H1 (cell line): ENCODE measurements around the gene TBC1D16. TPM values are rescaled to one million over a fixed set of nuclear protein-coding genes. Genes with fewer than 3 reads are reported as not detected.

Experiments
- CTCF ChIA-PET: fragments of 300-600 bp; sonication (Branson Sonifier 250); formaldehyde crosslinking; loops from one replicate; lab custom pipeline; 2021; ENCODE audit not compliant: partially characterized antibody; lab: Charles Lee
- POLR2A ChIA-PET: fragments of 300-600 bp; sonication (Branson Sonifier 250); formaldehyde crosslinking; loops from one replicate; lab custom pipeline; 2021; ENCODE audit warnings: inconsistent platforms; ENCODE audit not compliant: partially characterized antibody; lab: Charles Lee
- DNase-seq, 2 experiments: peaks; one replicate each; pipeline versions ENCODE4 v3.0.0 to v3.0.0-alpha.2; 2010 to 2022; ENCODE audit warnings: low spot score in 2 of 2, low read depth in 1 of 2, mixed read lengths in 1 of 2
- FAIRE-seq: peaks from 2 replicates; lab custom pipeline; 2011; peaks lifted over from hg19 to GRCh38; lab: Jason Lieb, UNC
- H2AFZ ChIP-seq: 2 replicates; pipeline ENCODE4 v1.8.1; 2012; ENCODE audit warnings: low read length, inconsistent platforms
- H2AK5ac ChIP-seq: 2 replicates; pipeline ENCODE4 v1.6.1; 2013; ENCODE audit warnings: low read depth, low read length
- H2BK120ac ChIP-seq: replicated peaks from 2 replicates; pipeline ENCODE3; 2013; ENCODE audit warnings: low read depth, low read length, inconsistent platforms
- H2BK12ac ChIP-seq: 2 replicates; pipeline ENCODE4 v1.6.1; 2013; ENCODE audit warnings: low read depth, low read length
- H2BK15ac ChIP-seq: 2 replicates; pipeline ENCODE4 v1.6.1; 2013; ENCODE audit warnings: low read length
- H2BK20ac ChIP-seq: 2 replicates; pipeline ENCODE4 v1.6.1; 2013; ENCODE audit warnings: low read length
- H2BK5ac ChIP-seq: 2 replicates; pipeline ENCODE4 v1.6.1; 2013; ENCODE audit warnings: low read depth, low read length
- H3K14ac ChIP-seq: 2 replicates; pipeline ENCODE4 v1.6.1; 2013; ENCODE audit warnings: inconsistent platforms; ENCODE audit not compliant: insufficient read length
- H3K18ac ChIP-seq: 2 replicates; pipeline ENCODE4 v1.6.1; 2013; ENCODE audit warnings: low read length; ENCODE audit errors: extremely low read depth
- H3K23ac ChIP-seq: 2 replicates; pipeline ENCODE4 v1.6.1; 2013; ENCODE audit warnings: inconsistent platforms; ENCODE audit not compliant: insufficient read length
- H3K23me2 ChIP-seq: 2 replicates; pipeline ENCODE4 v1.6.1; 2013; ENCODE audit warnings: low read depth, low read length
- H3K27ac ChIP-seq: 2 replicates; pipeline ENCODE4 v1.6.1; 2011; ENCODE audit warnings: low read depth, low read length, inconsistent platforms
- H3K27me3 ChIP-seq, 4 experiments: replicated peaks in 1 of 4; 1 replicate in 1 of 4; 2 replicates in 3 of 4; pipeline versions ENCODE4 v1.6.1 to v1.8.1; 2011 to 2013; ENCODE audit warnings: low read length in 3 of 4, mild to moderate bottlenecking in 3 of 4, inconsistent platforms in 2 of 4, mixed read lengths in 2 of 4, moderate library complexity in 1 of 4; ENCODE audit not compliant: control insufficient read depth in 3 of 4, insufficient read depth in 3 of 4; ENCODE audit errors: extremely low read depth in 1 of 4
- H3K36me3 ChIP-seq, 4 experiments: 2 replicates each; pipeline versions ENCODE4 v1.6.1 to v1.8.1; 2011 to 2013; ENCODE audit warnings: mild to moderate bottlenecking in 4 of 4, low read length in 3 of 4, moderate library complexity in 2 of 4, control low read depth in 1 of 4, inconsistent platforms in 1 of 4; ENCODE audit not compliant: insufficient read depth in 4 of 4, control insufficient read depth in 2 of 4
- H3K4ac ChIP-seq: replicated peaks from 2 replicates; pipeline ENCODE3; 2013; ENCODE audit warnings: low read length, low read depth, mixed read lengths, inconsistent platforms; ENCODE audit not compliant: insufficient read length
- H3K4me1 ChIP-seq, 4 experiments: replicated peaks in 1 of 4; 1 replicate in 1 of 4; 2 replicates in 3 of 4; pipeline versions ENCODE4 v1.6.1 to v1.8.1; 2011 to 2013; ENCODE audit warnings: low read length in 3 of 4, inconsistent platforms in 2 of 4, mixed read lengths in 1 of 4; ENCODE audit not compliant: insufficient read depth in 4 of 4, control insufficient read depth in 3 of 4
- H3K4me2 ChIP-seq, 2 experiments: 2 replicates each; pipeline versions ENCODE4 v1.6.1 to v1.8.1; 2011 to 2013; ENCODE audit warnings: low read depth in 2 of 2, low read length in 2 of 2, control low read depth in 1 of 2, inconsistent platforms in 1 of 2, mild to moderate bottlenecking in 1 of 2; ENCODE audit not compliant: insufficient read depth in 1 of 2
- H3K4me3 ChIP-seq, 4 experiments: fragments of 200-600, 300-600 bp in 1 of 4; sonication (generic), shearing (Covaris generic), sonication (Bioruptor Twin) in 1 of 4; 2 replicates each; pipeline versions ENCODE4 v1.5.1 to v1.8.1; 2011 to 2016; ENCODE audit warnings: low read length in 4 of 4, low read depth in 3 of 4, control low read depth in 2 of 4, inconsistent platforms in 2 of 4, mild to moderate bottlenecking in 2 of 4, mixed read lengths in 1 of 4, moderate library complexity in 1 of 4; ENCODE audit not compliant: insufficient read depth in 2 of 4; ENCODE audit errors: extremely low read depth in 1 of 4
- H3K56ac ChIP-seq: replicated peaks from 2 replicates; pipeline ENCODE3; 2013; ENCODE audit warnings: low read depth, mild to moderate bottlenecking, mixed read lengths, low read length, inconsistent platforms; ENCODE audit not compliant: insufficient read length
- H3K79me1 ChIP-seq: 2 replicates; pipeline ENCODE4 v1.6.1; 2013; ENCODE audit warnings: low read depth, low read length, control low read depth
- H3K79me2 ChIP-seq, 2 experiments: 2 replicates each; pipeline versions ENCODE4 v1.6.1 to v1.8.1; 2012 to 2013; ENCODE audit warnings: low read length in 2 of 2, mild to moderate bottlenecking in 2 of 2, inconsistent platforms in 1 of 2; ENCODE audit not compliant: insufficient read depth in 2 of 2, control insufficient read depth in 1 of 2
- H3K9ac ChIP-seq, 4 experiments: replicated peaks in 1 of 4; 1 replicate in 1 of 4; 2 replicates in 3 of 4; pipeline versions ENCODE4 v1.6.1 to v1.8.1; 2011 to 2013; ENCODE audit warnings: low read depth in 3 of 4, low read length in 3 of 4, control low read depth in 2 of 4, mild to moderate bottlenecking in 2 of 4, moderate library complexity in 2 of 4, inconsistent platforms in 1 of 4; ENCODE audit errors: extremely low read depth in 1 of 4
- H3K9me3 ChIP-seq, 2 experiments: 2 replicates each; pipeline versions ENCODE4 v1.6.1 to v1.8.1; 2012 to 2013; ENCODE audit warnings: mild to moderate bottlenecking in 2 of 2, moderate library complexity in 2 of 2, control low read depth in 1 of 2, inconsistent platforms in 1 of 2, low read depth in 1 of 2, low read length in 1 of 2, mixed read lengths in 1 of 2; ENCODE audit not compliant: insufficient read depth in 2 of 2
- H4K20me1 ChIP-seq, 2 experiments: replicated peaks in 1 of 2; 2 replicates each; pipeline versions ENCODE3 to v1.8.1; 2011 to 2013; ENCODE audit warnings: inconsistent platforms in 2 of 2, low read length in 2 of 2, mild to moderate bottlenecking in 1 of 2; ENCODE audit not compliant: insufficient read depth in 2 of 2, control insufficient read depth in 1 of 2
- H4K5ac ChIP-seq: 2 replicates; pipeline ENCODE4 v1.6.1; 2013; ENCODE audit warnings: low read length, low read depth, mixed read lengths, inconsistent platforms; ENCODE audit not compliant: insufficient read length
- H4K8ac ChIP-seq: 2 replicates; pipeline ENCODE4 v1.8.0; 2013; ENCODE audit warnings: mild to moderate bottlenecking, moderate library complexity, low read length, inconsistent platforms; ENCODE audit not compliant: insufficient read depth; ENCODE audit errors: extremely low read depth
- H4K91ac ChIP-seq: replicated peaks from 2 replicates; pipeline ENCODE3; 2013; ENCODE audit warnings: low read length, mixed read lengths, inconsistent platforms; ENCODE audit not compliant: insufficient read length
- BACH1 ChIP-seq: IDR thresholded peaks from 2 replicates; pipeline ENCODE4 v1.6.1; 2012; ENCODE audit warnings: low read length, improper control_type of control experiment
- BCL11A ChIP-seq, 2 experiments: IDR thresholded peaks; one replicate each; pipeline ENCODE4 v1.6.1; 2011; ENCODE audit warnings: low read depth in 2 of 2, low read length in 2 of 2, mild to moderate bottlenecking in 2 of 2
- CHD2 ChIP-seq: IDR thresholded peaks from 2 replicates; pipeline ENCODE4 v1.6.1; 2012; ENCODE audit warnings: low read length, improper control_type of control experiment
- KDM4A ChIP-seq: IDR thresholded peaks from one replicate; pipeline ENCODE4 v1.7.1; 2012; ENCODE audit warnings: low read depth, mild to moderate bottlenecking, moderate library complexity, low read length, inconsistent platforms; ENCODE audit not compliant: severe bottlenecking
- RAD21 ChIP-seq, 2 experiments: IDR thresholded peaks in 1 of 2; conservative IDR thresholded peaks in 1 of 2; 2 replicates each; pipeline ENCODE4 v1.6.1; 2011; ENCODE audit warnings: low read depth in 2 of 2, low read length in 2 of 2, improper control_type of control experiment in 1 of 2, inconsistent platforms in 1 of 2, mild to moderate bottlenecking in 1 of 2, moderate library complexity in 1 of 2
- SP2 ChIP-seq: IDR thresholded peaks from 2 replicates; pipeline ENCODE4 v1.6.1; 2012; ENCODE audit warnings: mild to moderate bottlenecking, low read length, inconsistent platforms
- TEAD4 ChIP-seq: IDR thresholded peaks from 2 replicates; pipeline ENCODE4 v1.6.1; 2012; ENCODE audit warnings: low read depth, low read length, inconsistent platforms, mixed read lengths
- WGBS, 2 experiments: shearing (Covaris generic) in 1 of 2; methylation state at CpG; one replicate each; pipeline versions ENCODE4 v1.1.6 to v1.1.7; 2013 to 2015; ENCODE audit warnings: low lambda C conversion rate in 2 of 2, mixed read lengths in 2 of 2, inconsistent platforms in 1 of 2, low coverage in 1 of 2, missing lambda C conversion rate in 1 of 2; ENCODE audit not compliant: insufficient replicate concordance in 2 of 2, insufficient coverage in 1 of 2, insufficient read length in 1 of 2; ENCODE audit errors: extremely low coverage in 1 of 2, missing lambda C conversion rate in 1 of 2; 5-methylcytosine and 5-hydroxymethylcytosine counted together
- polyA plus RNA-seq, 7 experiments: library from polyadenylated mRNA; depleted of rRNA in 3 of 7; stranded (reverse) in 5 of 7; unstranded in 2 of 7; fragments of >200 nt in 5 of 7; fragments of 200-250 nt in 2 of 7; gene quantifications; 1 replicate in 5 of 7; 2 replicates in 1 of 7; 4 replicates in 1 of 7; pipeline versions ENCODE4 v1.2.1 to v1.2.3, GENCODE V29; 2011 to 2013; ENCODE audit warnings: missing spikeins in 2 of 7, mixed read lengths in 2 of 7
- total RNA-seq: library from RNA; stranded (reverse); fragmentation: NEBNext Ultra II Directional; extraction: Animal tissue kit (Norgen Biotek cat#: 25700); gene quantifications from 2 replicates; pipeline ENCODE4 v1.2.1, GENCODE V29; 2021
- TF ChIP-seq, protein P1 (sequence below): IDR thresholded peaks from 2 replicates; pipeline ENCODE4 v1.6.1; 2012; ENCODE audit warnings: low read length, inconsistent platforms
- TF ChIP-seq, protein P2 (sequence below): IDR thresholded peaks from 2 replicates; pipeline ENCODE4 v1.6.1; 2011; ENCODE audit warnings: low read depth, mild to moderate bottlenecking, low read length; ENCODE audit not compliant: insufficient read depth

The TBC1D16 gene
- total and polyA plus RNA-seq, 2 of the 8 experiments (the other 6 are each of a cell fraction or from before 2014, with no cell fraction given): 21.1 to 109 TPM

DNA sequence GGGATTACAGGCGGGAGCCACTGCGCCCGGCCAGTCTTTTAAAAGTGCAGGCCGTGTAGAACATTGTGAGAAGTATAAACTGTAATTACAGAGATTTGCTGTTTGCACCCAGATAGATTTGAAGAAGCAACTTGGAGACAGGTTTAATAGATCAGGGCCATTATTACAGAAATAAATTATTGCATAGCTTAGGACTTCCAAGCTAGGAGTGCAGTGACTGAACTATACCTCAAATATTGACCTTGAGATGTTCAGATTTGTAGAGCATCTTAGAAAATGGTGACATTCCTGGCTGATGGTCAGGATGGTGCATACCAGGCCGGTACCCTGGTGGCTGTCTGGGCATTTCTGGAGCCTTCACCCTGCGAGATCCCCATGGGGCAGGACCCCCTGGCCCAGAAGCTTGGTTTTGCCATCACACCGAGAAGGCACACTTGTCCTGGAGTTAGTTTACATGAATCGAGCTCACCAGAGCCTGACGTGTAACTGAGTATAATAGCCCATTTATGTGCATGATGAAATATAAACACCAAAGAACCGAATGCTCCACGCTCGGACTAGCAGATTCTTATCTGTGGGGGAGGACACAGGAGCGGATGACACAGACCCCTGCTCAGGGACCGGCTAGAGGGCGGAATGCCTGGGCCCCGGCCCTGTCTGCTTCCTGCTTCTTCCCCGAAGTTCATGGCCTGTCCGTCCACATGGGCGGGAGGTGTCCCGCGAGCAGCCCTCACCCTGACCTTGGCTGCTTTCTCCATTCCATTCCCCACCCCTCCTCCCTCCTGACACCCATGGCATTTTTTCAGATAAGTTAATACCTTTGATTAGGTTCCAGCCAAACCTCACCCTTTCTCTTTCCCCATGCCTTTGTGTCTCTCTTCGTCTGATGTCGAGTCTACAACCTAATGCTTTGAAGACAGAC is 32.9 kb upstream of the TBC1D16 start:
- Histone ChIP-seq H2BK12ac (no peak overlapping the region), H3K79me1 (no peaks in the 10 kb centered on the region), H3K27me3 (no peaks in the 10 kb centered on the region), H3K79me2 (no peaks in the 10 kb centered on the region), H3K36me3 (no peaks in the 10 kb centered on the region), H3K4ac (no peak overlapping the region), H2AK5ac (no peak overlapping the region), H3K27ac (no peak overlapping the region), H3K9me3 (no peaks in the 10 kb centered on the region), H4K20me1 (no peaks in the 10 kb centered on the region), H2BK5ac (peak overlapping the region; percentile 35; the same call in 1 of the 2 replicates), H3K4me1 (peaks cover 3 to 11% (median 6%) of the 10 kb centered on the region in 4 experiments; a peak in 6 of 7 replicates), H3K4me2 (no peak overlapping the region), H2BK120ac (no peak overlapping the region), H3K9ac (no peak overlapping the region), H4K91ac (no peak overlapping the region), H3K23me2 (no peaks in the 10 kb centered on the region), H4K5ac (no peak overlapping the region), H3K14ac (no peak overlapping the region), H4K8ac (no peak overlapping the region), H2BK20ac (no peak overlapping the region), H2AFZ (no peak overlapping the region), H3K23ac (no peak overlapping the region), H3K56ac (no peak overlapping the region), H3K4me3 (no peak overlapping the region), H3K18ac (no peak overlapping the region), H2BK15ac (no peak overlapping the region)
- WGBS, 2 experiments: 89% methylated on average over 23 of the region's 23 CpGs; no CpG with 5 or more reads in 1 of the 2 experiments
- POLR2A ChIA-PET: no interaction called here
- DNase-seq: no peak
- CTCF ChIA-PET: interaction anchor here (0.7 to 6.0 kb wide), 4 partner anchors 13 to 127 kb away, joined by 3 to 32 read pairs (median 4); no protein-coding TSS in a partner anchor
- no peak for FAIRE-seq
- no peak for TF ChIP-seq BCL11A (IDR thresholded peaks at IDR 0.05; ENCODE audit: low read depth in 2 of 2, low read length in 2 of 2)
- TF ChIP-seq BACH1: no peak
- TF ChIP-seq, protein P1, sequence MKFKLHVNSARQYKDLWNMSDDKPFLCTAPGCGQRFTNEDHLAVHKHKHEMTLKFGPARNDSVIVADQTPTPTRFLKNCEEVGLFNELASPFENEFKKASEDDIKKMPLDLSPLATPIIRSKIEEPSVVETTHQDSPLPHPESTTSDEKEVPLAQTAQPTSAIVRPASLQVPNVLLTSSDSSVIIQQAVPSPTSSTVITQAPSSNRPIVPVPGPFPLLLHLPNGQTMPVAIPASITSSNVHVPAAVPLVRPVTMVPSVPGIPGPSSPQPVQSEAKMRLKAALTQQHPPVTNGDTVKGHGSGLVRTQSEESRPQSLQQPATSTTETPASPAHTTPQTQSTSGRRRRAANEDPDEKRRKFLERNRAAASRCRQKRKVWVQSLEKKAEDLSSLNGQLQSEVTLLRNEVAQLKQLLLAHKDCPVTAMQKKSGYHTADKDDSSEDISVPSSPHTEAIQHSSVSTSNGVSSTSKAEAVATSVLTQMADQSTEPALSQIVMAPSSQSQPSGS: no peak
- no peak for TF ChIP-seq RAD21 (IDR thresholded peaks at IDR 0.05 in 1 of 2, conservative IDR thresholded peaks at IDR 0.05 in 1 of 2; ENCODE audit: low read depth in 2 of 2, low read length in 2 of 2)
- TF ChIP-seq CHD2: no peak
- no peak for TF ChIP-seq KDM4A
- no peak for TF ChIP-seq TEAD4
- no peak for TF ChIP-seq SP2
- TF ChIP-seq, protein P2, sequence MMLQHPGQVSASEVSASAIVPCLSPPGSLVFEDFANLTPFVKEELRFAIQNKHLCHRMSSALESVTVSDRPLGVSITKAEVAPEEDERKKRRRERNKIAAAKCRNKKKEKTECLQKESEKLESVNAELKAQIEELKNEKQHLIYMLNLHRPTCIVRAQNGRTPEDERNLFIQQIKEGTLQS: no peak
